Measurements from ENCODE around the gene GPC5. TPM values are rescaled to one million over a fixed set of nuclear protein-coding genes. Genes with fewer than 3 reads are reported as not detected.

Gene GPC5
- total and polyA plus RNA-seq, 7 experiments from 2014 or later, result 0.10 to 0.38 TPM; not detected in 5

- Mint-ChIP-seq H3K36me3 (no peaks in the 10 kb centered on the region), H3K9me3 (peaks cover 0 to 7% (median 0%) of the 10 kb centered on the region in 11 donors), H3K4me3 (no peak overlapping the region), H3K4me1 (no peaks in the 10 kb centered on the region), H3K27ac (no peak overlapping the region), H3K27me3 (no peaks in the 10 kb centered on the region)
- H3K9me3 ChIP-seq (ENCODE audit: control insufficient read depth in 2 of 3, low read length in 3 of 3), result no peaks in the 10 kb centered on the region
- no peak overlapping the region for H3K27ac ChIP-seq (ENCODE audit: low read depth, low read length)
- DNase-seq (no peak), ATAC-seq (no peak)
- ChIA-PET POLR2A (no interaction called here), CTCF (no interaction called here)
- no peak overlapping the region for H3K4me3 ChIP-seq (ENCODE audit: low read length)
- no peaks in the 10 kb centered on the region for H3K36me3 ChIP-seq (ENCODE audit: control insufficient read depth in 2 of 3, insufficient read depth in 3 of 3, low read length in 3 of 3)
- intact Hi-C loops (cut with micrococcal nuclease), result no loop called here
- no peaks in the 10 kb centered on the region for H3K27me3 ChIP-seq (ENCODE audit: control insufficient read depth in 2 of 2, insufficient read depth in 2 of 2, low read length in 2 of 2)
- H3K4me1 ChIP-seq (ENCODE audit: control insufficient read depth in 2 of 2, insufficient read depth in 2 of 2, low read length in 2 of 2), result no peaks in the 10 kb centered on the region
Observed at GRCh38 chr13:92136449-92137155, 738.2 kb downstream of the GPC5 start.

- Mint-ChIP-seq H3K9me3 (peaks cover 0 to 7% (median 0%) of the 10 kb centered on the region in 11 donors), H3K4me3 (no peak overlapping the region), H3K4me1 (no peaks in the 10 kb centered on the region), H3K27ac (no peak overlapping the region), H3K27me3 (no peaks in the 10 kb centered on the region), H3K36me3 (no peaks in the 10 kb centered on the region)
- no peaks in the 10 kb centered on the region for H3K36me3 ChIP-seq (ENCODE audit: control insufficient read depth in 2 of 3, insufficient read depth in 3 of 3, low read length in 3 of 3)
- ChIA-PET POLR2A (no interaction called here), CTCF (no interaction called here)
- no peaks in the 10 kb centered on the region for H3K9me3 ChIP-seq (ENCODE audit: control insufficient read depth in 2 of 3, low read length in 3 of 3)
- no peak overlapping the region for H3K4me3 ChIP-seq (ENCODE audit: low read length)
- H3K27ac ChIP-seq (ENCODE audit: low read depth, low read length), result no peak overlapping the region
- ATAC-seq (no peak), DNase-seq (no peak)
- no peaks in the 10 kb centered on the region for H3K27me3 ChIP-seq (ENCODE audit: control insufficient read depth in 2 of 2, insufficient read depth in 2 of 2, low read length in 2 of 2)
- intact Hi-C loops (cut with micrococcal nuclease), result no loop called here
- no peaks in the 10 kb centered on the region for H3K4me1 ChIP-seq (ENCODE audit: control insufficient read depth in 2 of 2, insufficient read depth in 2 of 2, low read length in 2 of 2)
Observed at GRCh38 chr13:92137520-92137919, 739.1 kb downstream of the GPC5 start.

- intact Hi-C loops (cut with micrococcal nuclease), result no loop called here
- ATAC-seq (no peak), DNase-seq (no peak)
- no peak overlapping the region for H3K27ac Mint-ChIP-seq
- peaks cover 0 to 7% (median 0%) of the 10 kb centered on the region in 11 donors for H3K9me3 Mint-ChIP-seq
- H3K4me1 Mint-ChIP-seq, result no peaks in the 10 kb centered on the region
- no peaks in the 10 kb centered on the region for H3K36me3 Mint-ChIP-seq
- Histone ChIP-seq H3K27ac (ENCODE audit: low read depth, low read length) (no peak overlapping the region), H3K36me3 (ENCODE audit: control insufficient read depth in 2 of 3, insufficient read depth in 3 of 3, low read length in 3 of 3) (no peaks in the 10 kb centered on the region), H3K9me3 (ENCODE audit: control insufficient read depth in 2 of 3, low read length in 3 of 3) (no peaks in the 10 kb centered on the region), H3K4me1 (ENCODE audit: control insufficient read depth in 2 of 2, insufficient read depth in 2 of 2, low read length in 2 of 2) (no peaks in the 10 kb centered on the region), H3K4me3 (ENCODE audit: low read length) (no peak overlapping the region), H3K27me3 (ENCODE audit: control insufficient read depth in 2 of 2, insufficient read depth in 2 of 2, low read length in 2 of 2) (no peaks in the 10 kb centered on the region)
- POLR2A ChIA-PET, result no interaction called here
- no peaks in the 10 kb centered on the region for H3K27me3 Mint-ChIP-seq
- no peak overlapping the region for H3K4me3 Mint-ChIP-seq
- CTCF ChIA-PET, result no interaction called here
Observed at GRCh38 chr13:92143766-92144165, 745.3 kb downstream of the GPC5 start.

GRCh38 chr13:92150606-92151005 lies 752.2 kb downstream of the GPC5 start:
- Mint-ChIP-seq H3K9me3 (peaks cover 0 to 7% (median 0%) of the 10 kb centered on the region in 11 donors), H3K27me3 (peaks cover 0 to 3% (median 0%) of the 10 kb centered on the region in 5 donors), H3K36me3 (no peaks in the 10 kb centered on the region), H3K4me1 (no peaks in the 10 kb centered on the region), H3K4me3 (no peak overlapping the region), H3K27ac (no peak overlapping the region)
- Histone ChIP-seq H3K4me3 (ENCODE audit: low read length) (no peak overlapping the region), H3K27ac (ENCODE audit: low read depth, low read length) (no peak overlapping the region), H3K36me3 (ENCODE audit: control insufficient read depth in 2 of 3, insufficient read depth in 3 of 3, low read length in 3 of 3) (no peaks in the 10 kb centered on the region), H3K9me3 (ENCODE audit: control insufficient read depth in 2 of 3, low read length in 3 of 3) (no peaks in the 10 kb centered on the region), H3K4me1 (ENCODE audit: control insufficient read depth in 2 of 2, insufficient read depth in 2 of 2, low read length in 2 of 2) (no peaks in the 10 kb centered on the region), H3K27me3 (ENCODE audit: control insufficient read depth in 2 of 2, insufficient read depth in 2 of 2, low read length in 2 of 2) (no peaks in the 10 kb centered on the region)
- intact Hi-C loops (cut with micrococcal nuclease), result no loop called here
- CTCF ChIA-PET, result interaction anchor here (0.6 kb wide), 1 partner anchor 52 kb away, joined by 5 read pairs; no protein-coding TSS in a partner anchor
- POLR2A ChIA-PET, result no interaction called here
- DNase-seq (no peak), ATAC-seq (no peak)

- no peaks in the 10 kb centered on the region for H3K27me3 ChIP-seq (ENCODE audit: control insufficient read depth in 2 of 2, insufficient read depth in 2 of 2, low read length in 2 of 2)
- no peaks in the 10 kb centered on the region for H3K9me3 ChIP-seq (ENCODE audit: control insufficient read depth in 2 of 3, low read length in 3 of 3)
- Mint-ChIP-seq H3K4me3 (no peak overlapping the region), H3K4me1 (no peaks in the 10 kb centered on the region), H3K9me3 (peaks cover 0 to 9% (median 0%) of the 10 kb centered on the region in 11 donors), H3K36me3 (no peaks in the 10 kb centered on the region), H3K27ac (no peak overlapping the region), H3K27me3 (no peaks in the 10 kb centered on the region)
- no peak for DNase-seq
- no peak for ATAC-seq
- CTCF ChIA-PET, result no interaction called here
- H3K27ac ChIP-seq (ENCODE audit: low read depth, low read length), result no peak overlapping the region
- intact Hi-C loops (cut with micrococcal nuclease), result no loop called here
- POLR2A ChIA-PET, result no interaction called here
- no peak overlapping the region for H3K4me3 ChIP-seq (ENCODE audit: low read length)
- H3K4me1 ChIP-seq (ENCODE audit: control insufficient read depth in 2 of 2, insufficient read depth in 2 of 2, low read length in 2 of 2), result no peaks in the 10 kb centered on the region
- H3K36me3 ChIP-seq (ENCODE audit: control insufficient read depth in 2 of 3, insufficient read depth in 3 of 3, low read length in 3 of 3), result no peaks in the 10 kb centered on the region
Observed at GRCh38 chr13:92158346-92158745, 759.9 kb downstream of the GPC5 start.

- Histone ChIP-seq H3K27me3 (ENCODE audit: control insufficient read depth in 2 of 2, insufficient read depth in 2 of 2, low read length in 2 of 2) (no peaks in the 10 kb centered on the region), H3K36me3 (ENCODE audit: control insufficient read depth in 2 of 3, insufficient read depth in 3 of 3, low read length in 3 of 3) (no peaks in the 10 kb centered on the region), H3K4me1 (ENCODE audit: control insufficient read depth in 2 of 2, insufficient read depth in 2 of 2, low read length in 2 of 2) (no peaks in the 10 kb centered on the region), H3K27ac (ENCODE audit: low read depth, low read length) (no peak overlapping the region), H3K9me3 (ENCODE audit: control insufficient read depth in 2 of 3, low read length in 3 of 3) (no peaks in the 10 kb centered on the region), H3K4me3 (ENCODE audit: low read length) (no peak overlapping the region)
- H3K9me3 Mint-ChIP-seq, result peaks cover 0 to 2% (median 0%) of the 10 kb centered on the region in 11 donors
- H3K27ac Mint-ChIP-seq, result no peak overlapping the region
- DNase-seq, result no peak
- no peaks in the 10 kb centered on the region for H3K27me3 Mint-ChIP-seq
- no peaks in the 10 kb centered on the region for H3K4me1 Mint-ChIP-seq
- H3K4me3 Mint-ChIP-seq, result no peak overlapping the region
- ChIA-PET CTCF (no interaction called here), POLR2A (no interaction called here)
- intact Hi-C loops (cut with micrococcal nuclease), result no loop called here
- H3K36me3 Mint-ChIP-seq, result no peaks in the 10 kb centered on the region
- no peak for ATAC-seq
Observed at GRCh38 chr13:92164822-92165221, 766.4 kb downstream of the GPC5 start.

- Histone ChIP-seq H3K4me3 (ENCODE audit: low read length) (no peak overlapping the region), H3K4me1 (ENCODE audit: control insufficient read depth in 2 of 2, insufficient read depth in 2 of 2, low read length in 2 of 2) (no peaks in the 10 kb centered on the region), H3K27me3 (ENCODE audit: control insufficient read depth in 2 of 2, insufficient read depth in 2 of 2, low read length in 2 of 2) (no peaks in the 10 kb centered on the region), H3K9me3 (ENCODE audit: control insufficient read depth in 2 of 3, low read length in 3 of 3) (no peaks in the 10 kb centered on the region), H3K36me3 (ENCODE audit: control insufficient read depth in 2 of 3, insufficient read depth in 3 of 3, low read length in 3 of 3) (no peaks in the 10 kb centered on the region), H3K27ac (ENCODE audit: low read depth, low read length) (no peak overlapping the region)
- H3K4me3 Mint-ChIP-seq, result no peak overlapping the region
- H3K27ac Mint-ChIP-seq, result no peak overlapping the region
- DNase-seq, result no peak
- peaks cover 0 to 6% (median 0%) of the 10 kb centered on the region in 5 donors for H3K27me3 Mint-ChIP-seq
- ATAC-seq, result no peak
- POLR2A ChIA-PET, result no interaction called here
- CTCF ChIA-PET, result no interaction called here
- H3K36me3 Mint-ChIP-seq, result no peaks in the 10 kb centered on the region
- intact Hi-C loops (cut with micrococcal nuclease), result no loop called here
- H3K4me1 Mint-ChIP-seq, result no peaks in the 10 kb centered on the region
- H3K9me3 Mint-ChIP-seq, result peaks cover 0 to 1% (median 0%) of the 10 kb centered on the region in 11 donors
Observed at GRCh38 chr13:92172191-92172590, 773.8 kb downstream of the GPC5 start.
